Neural cell (in vitro differentiated cells): ENCODE data around the gene PLSCR5. TPM values are rescaled to one million over a fixed set of nuclear protein-coding genes. Genes with fewer than 3 reads are reported as not detected.

ENCODE experiments used
- H2AFZ ChIP-seq: fragments of 200-600, 300-800 bp; sonication (generic), shearing (Covaris generic); 2 replicates; pipeline ENCODE4 v1.6.0; 2014; ENCODE audit warnings: low read depth, mild to moderate bottlenecking, antibody characterized with exemption, low read length, moderate library complexity
- H3F3A ChIP-seq: fragments of 200-600 bp; shearing (Covaris generic); 2 replicates; pipeline ENCODE4 v1.6.1; 2016; ENCODE audit warnings: mild to moderate bottlenecking, moderate library complexity, mixed read lengths, antibody characterized with exemption, low read length; ENCODE audit not compliant: insufficient read depth, poor library complexity, severe bottlenecking
- H3K27ac ChIP-seq: fragments of 200-600, 300-800 bp; sonication (generic), shearing (Covaris generic); 2 replicates; pipeline ENCODE4 v1.5.1; 2014; ENCODE audit warnings: mild to moderate bottlenecking, low read length, moderate library complexity
- H3K27me3 ChIP-seq: fragments of 300-800, 200-600 bp; sonication (generic), shearing (Covaris generic); 2 replicates; pipeline ENCODE4 v1.6.0; 2014; ENCODE audit warnings: mild to moderate bottlenecking, low read depth, low read length, moderate library complexity; ENCODE audit not compliant: insufficient read depth
- H3K36me3 ChIP-seq: fragments of 300-800, 200-600 bp; sonication (generic), shearing (Covaris generic); 2 replicates; pipeline ENCODE4 v1.5.1; 2014; ENCODE audit warnings: mild to moderate bottlenecking, antibody characterized with exemption, low read length, moderate library complexity; ENCODE audit not compliant: insufficient read depth
- H3K4me2 ChIP-seq: fragments of 300-800, 200-600 bp; sonication (generic), shearing (Covaris generic); 2 replicates; pipeline ENCODE4 v1.6.0; 2014; ENCODE audit warnings: mild to moderate bottlenecking, low read length
- H3K4me3 ChIP-seq: fragments of 300-800, 200-600 bp; sonication (generic), shearing (Covaris generic); 2 replicates; pipeline ENCODE4 v1.5.1; 2014; ENCODE audit warnings: mild to moderate bottlenecking, low read length, moderate library complexity
- H3K79me2 ChIP-seq: fragments of 200-600 bp; shearing (Covaris generic); replicated peaks from 2 replicates; pipeline ENCODE4 v1.6.0; 2014; ENCODE audit warnings: mild to moderate bottlenecking, low read length, moderate library complexity; ENCODE audit not compliant: insufficient read depth
- H3K9ac ChIP-seq: fragments of 300-800, 200-600 bp; sonication (generic), shearing (Covaris generic); 2 replicates; pipeline ENCODE4 v1.6.1; 2016; ENCODE audit warnings: mild to moderate bottlenecking, low read length, mixed read lengths
- H3K9me2 ChIP-seq: fragments of 200-600 bp; shearing (Covaris generic); 2 replicates; pipeline ENCODE4 v1.6.1; 2016; ENCODE audit warnings: mild to moderate bottlenecking, low read length, mixed read lengths; ENCODE audit not compliant: insufficient read depth
- H3K9me3 ChIP-seq: fragments of 200-600, 300-800 bp; sonication (generic), shearing (Covaris generic); 2 replicates; pipeline ENCODE4 v1.6.1; 2016; ENCODE audit warnings: mild to moderate bottlenecking, mixed run types, low read length, moderate library complexity, mixed read lengths
- H4K20me1 ChIP-seq: fragments of 200-600 bp; shearing (Covaris generic); 2 replicates; pipeline ENCODE4 v1.6.1; 2016; ENCODE audit warnings: mild to moderate bottlenecking, mixed run types; ENCODE audit not compliant: insufficient read depth
- EP300 ChIP-seq: fragments of 450-650 bp; conservative IDR thresholded peaks from 2 replicates; pipeline ENCODE4 v1.6.1; 2014; ENCODE audit warnings: antibody characterized with exemption, mild to moderate bottlenecking, moderate library complexity; ENCODE audit not compliant: poor library complexity, severe bottlenecking
- EZH2 ChIP-seq: fragments of 200-600, 300-800 bp; shearing (Covaris generic), sonication (generic); IDR thresholded peaks from 2 replicates; pipeline ENCODE4 v1.6.1; 2014; ENCODE audit warnings: antibody characterized with exemption, low read length, borderline replicate concordance, mild to moderate bottlenecking; ENCODE audit not compliant: insufficient read depth, poor library complexity, severe bottlenecking
- MXI1 ChIP-seq: fragments of 450-650 bp; conservative IDR thresholded peaks from 2 replicates; pipeline ENCODE4 v1.6.1; 2014; ENCODE audit warnings: antibody characterized with exemption, mild to moderate bottlenecking; ENCODE audit not compliant: poor library complexity, severe bottlenecking
- POLR2AphosphoS5 ChIP-seq: IDR thresholded peaks from 2 replicates; pipeline ENCODE4 v1.6.1; 2012
- RAD21 ChIP-seq: fragments of 450-650 bp; conservative IDR thresholded peaks from 2 replicates; pipeline ENCODE4 v1.6.1; 2014; ENCODE audit warnings: antibody characterized with exemption, mild to moderate bottlenecking, moderate library complexity
- SMC3 ChIP-seq: fragments of 450-650 bp; conservative IDR thresholded peaks from 2 replicates; pipeline ENCODE4 v1.6.1; 2014; ENCODE audit warnings: antibody characterized with exemption, mild to moderate bottlenecking, moderate library complexity; ENCODE audit not compliant: poor library complexity
- TAF1 ChIP-seq: IDR thresholded peaks from 2 replicates; pipeline ENCODE4 v1.6.1; 2012; ENCODE audit warnings: low read depth
- polyA plus RNA-seq: library from polyadenylated mRNA; depleted of rRNA; stranded (reverse); fragments of >200 nt; gene quantifications from 2 replicates; pipeline ENCODE4 v1.2.3, GENCODE V29; 2014
- TF ChIP-seq, protein P1 (sequence below): fragments of 450-650 bp; IDR thresholded peaks from 2 replicates; pipeline ENCODE4 v1.5.1; 2014; ENCODE audit warnings: antibody characterized with exemption, mild to moderate bottlenecking, moderate library complexity; ENCODE audit not compliant: poor library complexity, severe bottlenecking
- TF ChIP-seq, protein P2 (sequence below): IDR thresholded peaks from 2 replicates; pipeline ENCODE4 v1.6.1; 2012; ENCODE audit warnings: borderline replicate concordance

PLSCR5 gene
- polyA plus RNA-seq, 1 donor from 2014 or later = 0.37 TPM

DNA sequence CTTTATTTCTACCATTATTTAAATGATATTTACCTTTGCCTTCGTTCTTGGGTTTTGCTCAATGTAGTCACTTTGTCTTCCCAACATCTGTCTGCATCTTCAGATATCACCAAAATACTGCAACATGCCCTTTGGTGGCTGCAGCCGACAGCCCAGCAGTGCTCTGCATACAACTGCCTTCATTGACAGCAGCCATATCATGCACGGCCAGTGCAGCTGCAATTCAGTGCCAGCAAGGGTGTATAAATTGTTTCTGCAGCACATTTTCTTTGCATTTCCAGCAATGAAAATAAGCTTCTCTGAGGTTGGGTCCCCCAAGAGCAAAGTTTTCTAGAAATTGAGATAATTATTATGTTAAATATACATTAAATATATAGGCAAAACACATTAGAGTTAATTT lies 6.0 kb upstream of the PLSCR5 start:
- no peak overlapping the region for H3K9ac ChIP-seq
- no peaks in the 10 kb centered on the region for H3K79me2 ChIP-seq
- no peak overlapping the region for H2AFZ ChIP-seq
- H3K36me3 ChIP-seq = no peaks in the 10 kb centered on the region
- no peak overlapping the region for H3K4me2 ChIP-seq
- no peaks in the 10 kb centered on the region for H3K27me3 ChIP-seq
- TF ChIP-seq EP300 = no peak
- TF ChIP-seq, protein P1, sequence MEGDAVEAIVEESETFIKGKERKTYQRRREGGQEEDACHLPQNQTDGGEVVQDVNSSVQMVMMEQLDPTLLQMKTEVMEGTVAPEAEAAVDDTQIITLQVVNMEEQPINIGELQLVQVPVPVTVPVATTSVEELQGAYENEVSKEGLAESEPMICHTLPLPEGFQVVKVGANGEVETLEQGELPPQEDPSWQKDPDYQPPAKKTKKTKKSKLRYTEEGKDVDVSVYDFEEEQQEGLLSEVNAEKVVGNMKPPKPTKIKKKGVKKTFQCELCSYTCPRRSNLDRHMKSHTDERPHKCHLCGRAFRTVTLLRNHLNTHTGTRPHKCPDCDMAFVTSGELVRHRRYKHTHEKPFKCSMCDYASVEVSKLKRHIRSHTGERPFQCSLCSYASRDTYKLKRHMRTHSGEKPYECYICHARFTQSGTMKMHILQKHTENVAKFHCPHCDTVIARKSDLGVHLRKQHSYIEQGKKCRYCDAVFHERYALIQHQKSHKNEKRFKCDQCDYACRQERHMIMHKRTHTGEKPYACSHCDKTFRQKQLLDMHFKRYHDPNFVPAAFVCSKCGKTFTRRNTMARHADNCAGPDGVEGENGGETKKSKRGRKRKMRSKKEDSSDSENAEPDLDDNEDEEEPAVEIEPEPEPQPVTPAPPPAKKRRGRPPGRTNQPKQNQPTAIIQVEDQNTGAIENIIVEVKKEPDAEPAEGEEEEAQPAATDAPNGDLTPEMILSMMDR = no peak
- no peak for TF ChIP-seq POLR2AphosphoS5
- TF ChIP-seq SMC3 = no peak
- TF ChIP-seq EZH2 = no peak
- TF ChIP-seq, protein P2, sequence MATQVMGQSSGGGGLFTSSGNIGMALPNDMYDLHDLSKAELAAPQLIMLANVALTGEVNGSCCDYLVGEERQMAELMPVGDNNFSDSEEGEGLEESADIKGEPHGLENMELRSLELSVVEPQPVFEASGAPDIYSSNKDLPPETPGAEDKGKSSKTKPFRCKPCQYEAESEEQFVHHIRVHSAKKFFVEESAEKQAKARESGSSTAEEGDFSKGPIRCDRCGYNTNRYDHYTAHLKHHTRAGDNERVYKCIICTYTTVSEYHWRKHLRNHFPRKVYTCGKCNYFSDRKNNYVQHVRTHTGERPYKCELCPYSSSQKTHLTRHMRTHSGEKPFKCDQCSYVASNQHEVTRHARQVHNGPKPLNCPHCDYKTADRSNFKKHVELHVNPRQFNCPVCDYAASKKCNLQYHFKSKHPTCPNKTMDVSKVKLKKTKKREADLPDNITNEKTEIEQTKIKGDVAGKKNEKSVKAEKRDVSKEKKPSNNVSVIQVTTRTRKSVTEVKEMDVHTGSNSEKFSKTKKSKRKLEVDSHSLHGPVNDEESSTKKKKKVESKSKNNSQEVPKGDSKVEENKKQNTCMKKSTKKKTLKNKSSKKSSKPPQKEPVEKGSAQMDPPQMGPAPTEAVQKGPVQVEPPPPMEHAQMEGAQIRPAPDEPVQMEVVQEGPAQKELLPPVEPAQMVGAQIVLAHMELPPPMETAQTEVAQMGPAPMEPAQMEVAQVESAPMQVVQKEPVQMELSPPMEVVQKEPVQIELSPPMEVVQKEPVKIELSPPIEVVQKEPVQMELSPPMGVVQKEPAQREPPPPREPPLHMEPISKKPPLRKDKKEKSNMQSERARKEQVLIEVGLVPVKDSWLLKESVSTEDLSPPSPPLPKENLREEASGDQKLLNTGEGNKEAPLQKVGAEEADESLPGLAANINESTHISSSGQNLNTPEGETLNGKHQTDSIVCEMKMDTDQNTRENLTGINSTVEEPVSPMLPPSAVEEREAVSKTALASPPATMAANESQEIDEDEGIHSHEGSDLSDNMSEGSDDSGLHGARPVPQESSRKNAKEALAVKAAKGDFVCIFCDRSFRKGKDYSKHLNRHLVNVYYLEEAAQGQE = no peak
- TF ChIP-seq MXI1 = no peak
- TF ChIP-seq RAD21 = no peak
- H3K9me2 ChIP-seq = no peaks in the 10 kb centered on the region
- no peaks in the 10 kb centered on the region for H3F3A ChIP-seq
- H4K20me1 ChIP-seq = no peaks in the 10 kb centered on the region
- no peak overlapping the region for H3K4me3 ChIP-seq
- no peaks in the 10 kb centered on the region for H3K9me3 ChIP-seq
- no peak overlapping the region for H3K27ac ChIP-seq

DNA sequence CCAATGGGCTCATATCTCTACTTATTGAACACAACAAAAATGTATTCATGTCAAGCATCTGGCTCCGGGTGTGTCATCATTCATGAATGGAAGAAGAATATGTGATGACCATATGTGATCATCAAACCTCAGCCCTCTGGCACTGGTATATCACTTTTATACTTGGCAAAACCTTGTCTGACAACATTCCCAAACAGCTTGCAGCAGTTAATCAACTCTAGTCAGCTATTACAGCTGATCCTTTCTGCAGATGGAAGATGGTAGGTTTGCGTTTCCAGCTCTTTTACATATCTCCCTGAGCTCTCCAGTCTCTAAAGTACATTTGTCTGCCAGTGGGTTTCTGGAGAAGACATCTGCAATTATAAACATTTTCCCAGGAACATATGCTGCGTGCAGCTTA lies 6.6 kb downstream of the PLSCR5 start:
- Histone ChIP-seq H3K36me3 (no peaks in the 10 kb centered on the region), H3K9ac (no peak overlapping the region), H3K27me3 (no peaks in the 10 kb centered on the region), H2AFZ (no peak overlapping the region), H3K4me2 (no peak overlapping the region), H3K9me2 (no peaks in the 10 kb centered on the region), H3K9me3 (no peaks in the 10 kb centered on the region), H3K27ac (no peak overlapping the region), H3F3A (no peaks in the 10 kb centered on the region), H3K4me3 (no peak overlapping the region), H3K79me2 (no peaks in the 10 kb centered on the region), H4K20me1 (no peaks in the 10 kb centered on the region)
- TF ChIP-seq SMC3 = no peak

DNA sequence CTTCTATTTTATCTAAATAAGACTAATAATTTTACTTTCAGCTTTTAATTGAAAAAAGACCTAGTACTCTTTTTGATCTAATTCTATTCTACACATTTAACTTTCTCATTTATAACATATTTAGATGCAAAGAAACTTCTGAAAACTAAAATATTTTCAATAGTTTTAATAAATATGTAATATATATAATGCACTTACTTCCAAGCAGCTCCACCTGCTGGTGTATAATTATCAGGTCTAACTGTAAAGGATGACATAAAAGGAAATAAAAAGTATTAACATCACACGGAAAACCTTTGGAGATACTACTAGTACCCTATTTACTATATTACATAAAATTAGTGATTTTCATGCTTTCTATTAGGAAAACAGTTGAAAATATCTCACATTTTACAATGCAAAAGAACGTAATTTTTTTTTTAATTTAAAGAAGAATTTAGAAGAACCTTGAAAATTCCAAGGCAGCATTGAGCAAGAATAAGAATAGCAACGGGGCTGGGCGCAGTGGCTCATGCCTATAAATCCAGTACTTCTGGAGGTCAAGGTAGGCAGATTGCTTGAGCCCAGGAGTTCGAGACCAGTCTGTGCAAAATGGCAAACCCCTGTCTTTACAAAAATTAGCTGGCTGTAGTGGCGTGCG lies 10.2 kb downstream of the PLSCR5 start:
- Histone ChIP-seq H3K27me3 (no peaks in the 10 kb centered on the region), H3K4me2 (no peak overlapping the region), H4K20me1 (no peaks in the 10 kb centered on the region), H3K9ac (no peak overlapping the region), H3F3A (no peaks in the 10 kb centered on the region), H2AFZ (no peak overlapping the region), H3K36me3 (no peaks in the 10 kb centered on the region), H3K4me3 (no peak overlapping the region), H3K9me2 (no peaks in the 10 kb centered on the region), H3K9me3 (no peaks in the 10 kb centered on the region), H3K27ac (no peak overlapping the region), H3K79me2 (no peaks in the 10 kb centered on the region)
- TF ChIP-seq MXI1 (no peak), SMC3 (no peak), EZH2 (no peak), RAD21 (no peak), TAF1 (no peak), POLR2AphosphoS5 (no peak), EP300 (no peak)
- TF ChIP-seq, protein P1 = no peak
- TF ChIP-seq, protein P2 = no peak
